ENCODE data around the gene PLA2G4E. TPM values are rescaled to one million over a fixed set of nuclear protein-coding genes. Genes with fewer than 3 reads are reported as not detected.

PLA2G4E gene
- total and polyA plus RNA-seq, 2 of the 13 experiments (the other 11 are each of a cell fraction or from before 2014, with no cell fraction given): not detected

- peaks cover 5 to 59% of the 10 kb centered on the region in 2 experiments for H3K27me3 ChIP-seq (ENCODE audit: control insufficient read depth in 1 of 2, insufficient read depth in 2 of 2, low read length in 2 of 2)
- TF ChIP-seq ZNF747 (CRISPR knock-in tag; IDR thresholded peaks at IDR 0.05; ENCODE audit: borderline replicate concordance) (no peak), ZNF790 (CRISPR knock-in tag; IDR thresholded peaks at IDR 0.05; ENCODE audit: borderline replicate concordance) (no peak), TEAD3 (CRISPR knock-in tag; optimal IDR thresholded peaks at IDR 0.05; ENCODE audit: borderline replicate concordance) (no peak), ATF4 (CRISPR knock-in tag; IDR thresholded peaks at IDR 0.05) (no peak), ZNF496 (CRISPR knock-in tag; IDR thresholded peaks at IDR 0.05; ENCODE audit: insufficient replicate concordance) (no peak), PAF1 (CRISPR knock-in tag; IDR thresholded peaks at IDR 0.05) (no peak), ZNF660 (CRISPR knock-in tag; IDR thresholded peaks at IDR 0.05; ENCODE audit: borderline replicate concordance, low read depth) (no peak), ZNF446 (CRISPR knock-in tag; IDR thresholded peaks at IDR 0.05) (no peak), E2F1 (CRISPR knock-in tag; IDR thresholded peaks at IDR 0.05) (no peak)
- TF ChIP-seq, protein P1, sequence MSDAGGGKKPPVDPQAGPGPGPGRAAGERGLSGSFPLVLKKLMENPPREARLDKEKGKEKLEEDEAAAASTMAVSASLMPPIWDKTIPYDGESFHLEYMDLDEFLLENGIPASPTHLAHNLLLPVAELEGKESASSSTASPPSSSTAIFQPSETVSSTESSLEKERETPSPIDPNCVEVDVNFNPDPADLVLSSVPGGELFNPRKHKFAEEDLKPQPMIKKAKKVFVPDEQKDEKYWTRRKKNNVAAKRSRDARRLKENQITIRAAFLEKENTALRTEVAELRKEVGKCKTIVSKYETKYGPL (CRISPR knock-in tag; IDR thresholded peaks at IDR 0.05): no peak
- no peaks in the 10 kb centered on the region for H4K20me1 ChIP-seq (ENCODE audit: insufficient read depth, low read length)
- no peak overlapping the region for H3K27ac ChIP-seq (ENCODE audit: extremely low read length, insufficient read depth, low read length)
- H3K79me2 ChIP-seq (ENCODE audit: insufficient read depth, low read length): no peaks in the 10 kb centered on the region
- H3K4me3 ChIP-seq (replicated peaks in 1 of 3; ENCODE audit: insufficient read depth in 1 of 3, low read depth in 2 of 3, low read length in 3 of 3): no peak overlapping the region
- FAIRE-seq (no peak), DNase-seq (ENCODE audit: low spot score) (no peak), ATAC-seq (no peak)
- H3K4me1 ChIP-seq (ENCODE audit: insufficient read depth, low read length): peaks cover 11% of the 10 kb centered on the region
- WGBS (ENCODE audit: low lambda C conversion rate): 63% methylated on average over 4 of the region's 11 CpGs
- H3K9me3 ChIP-seq (ENCODE audit: low read length): no peaks in the 10 kb centered on the region
- H2AFZ ChIP-seq (ENCODE audit: low read length): no peak overlapping the region
- intact Hi-C loops (cut with micrococcal nuclease; ENCODE audit: unreplicated experiment): loop anchor here (2.0 kb wide), 1 partner anchor 79 kb away; no protein-coding TSS in a partner anchor
- no peak overlapping the region for H3K9ac ChIP-seq (ENCODE audit: insufficient read depth, low read depth, low read length)
- in situ Hi-C loops (cut with HindIII; ENCODE audit: extremely low pct_ligation_motif_present, low pct_unique_long_range_greater_than_20kb): loop anchor here (5.0 kb wide), 2 partner anchors 69 to 149 kb away; no protein-coding TSS in a partner anchor
- H3K4me2 ChIP-seq (ENCODE audit: low read depth, low read length): no peak overlapping the region
- ChIA-PET CTCF (ENCODE audit: low intra/inter-chr PET ratio, low total read pairs) (interaction anchor here (3.4 kb wide), 1 partner anchor 70 kb away, joined by 39 read pairs; no protein-coding TSS in a partner anchor), POLR2A (interaction anchor here (1.0 kb wide), 1 partner anchor 405 kb away, joined by 3 read pairs; no protein-coding TSS in a partner anchor)
- no peaks in the 10 kb centered on the region for H3K36me3 ChIP-seq (replicated peaks in 1 of 2; ENCODE audit: control insufficient read depth in 1 of 2, insufficient read depth in 2 of 2, low read length in 2 of 2)
- BruUV-seq (replicated peaks): no TSS peak
Measured at GRCh38 chr15:41987925-41988275, 32.9 kb downstream of the PLA2G4E start.

All from HepG2 (cell line).